ENCODE measurements around the gene ZNF467. TPM values are rescaled to one million over a fixed set of nuclear protein-coding genes. Genes with fewer than 3 reads are reported as not detected.

Gene ZNF467
- total RNA-seq, 1 donor from 2014 or later: 2.3 TPM

- H3K9me3 Mint-ChIP-seq: no peaks in the 10 kb centered on the region
- H3K27ac Mint-ChIP-seq (ENCODE audit: unreplicated experiment): no peak overlapping the region
- peaks cover 8% of the 10 kb centered on the region for H3K27me3 Mint-ChIP-seq (ENCODE audit: low read depth)
- H3K36me3 Mint-ChIP-seq (ENCODE audit: low read depth): peaks cover 3% of the 10 kb centered on the region
- DNase-seq (ENCODE audit: low read depth, low spot score): no peak
- TF ChIP-seq, protein P1, sequence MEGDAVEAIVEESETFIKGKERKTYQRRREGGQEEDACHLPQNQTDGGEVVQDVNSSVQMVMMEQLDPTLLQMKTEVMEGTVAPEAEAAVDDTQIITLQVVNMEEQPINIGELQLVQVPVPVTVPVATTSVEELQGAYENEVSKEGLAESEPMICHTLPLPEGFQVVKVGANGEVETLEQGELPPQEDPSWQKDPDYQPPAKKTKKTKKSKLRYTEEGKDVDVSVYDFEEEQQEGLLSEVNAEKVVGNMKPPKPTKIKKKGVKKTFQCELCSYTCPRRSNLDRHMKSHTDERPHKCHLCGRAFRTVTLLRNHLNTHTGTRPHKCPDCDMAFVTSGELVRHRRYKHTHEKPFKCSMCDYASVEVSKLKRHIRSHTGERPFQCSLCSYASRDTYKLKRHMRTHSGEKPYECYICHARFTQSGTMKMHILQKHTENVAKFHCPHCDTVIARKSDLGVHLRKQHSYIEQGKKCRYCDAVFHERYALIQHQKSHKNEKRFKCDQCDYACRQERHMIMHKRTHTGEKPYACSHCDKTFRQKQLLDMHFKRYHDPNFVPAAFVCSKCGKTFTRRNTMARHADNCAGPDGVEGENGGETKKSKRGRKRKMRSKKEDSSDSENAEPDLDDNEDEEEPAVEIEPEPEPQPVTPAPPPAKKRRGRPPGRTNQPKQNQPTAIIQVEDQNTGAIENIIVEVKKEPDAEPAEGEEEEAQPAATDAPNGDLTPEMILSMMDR (conservative IDR thresholded peaks at IDR 0.05): no peak
- no peaks in the 10 kb centered on the region for H3K4me1 Mint-ChIP-seq
- no peak overlapping the region for H3K4me3 Mint-ChIP-seq
Measured at GRCh38 chr7:149731207-149731955, 42.0 kb downstream of the ZNF467 start.

GRCh38 chr7:149729983-149730801, 43.2 kb downstream of the ZNF467 start:
- Mint-ChIP-seq H3K4me3 (no peak overlapping the region), H3K9me3 (no peaks in the 10 kb centered on the region), H3K27ac (ENCODE audit: unreplicated experiment) (no peak overlapping the region), H3K27me3 (ENCODE audit: low read depth) (no peaks in the 10 kb centered on the region), H3K4me1 (no peaks in the 10 kb centered on the region), H3K36me3 (ENCODE audit: low read depth) (peaks cover 3% of the 10 kb centered on the region)
- TF ChIP-seq, protein P1 (conservative IDR thresholded peaks at IDR 0.05): no peak
- no peak for DNase-seq (ENCODE audit: low read depth, low spot score)

DNA sequence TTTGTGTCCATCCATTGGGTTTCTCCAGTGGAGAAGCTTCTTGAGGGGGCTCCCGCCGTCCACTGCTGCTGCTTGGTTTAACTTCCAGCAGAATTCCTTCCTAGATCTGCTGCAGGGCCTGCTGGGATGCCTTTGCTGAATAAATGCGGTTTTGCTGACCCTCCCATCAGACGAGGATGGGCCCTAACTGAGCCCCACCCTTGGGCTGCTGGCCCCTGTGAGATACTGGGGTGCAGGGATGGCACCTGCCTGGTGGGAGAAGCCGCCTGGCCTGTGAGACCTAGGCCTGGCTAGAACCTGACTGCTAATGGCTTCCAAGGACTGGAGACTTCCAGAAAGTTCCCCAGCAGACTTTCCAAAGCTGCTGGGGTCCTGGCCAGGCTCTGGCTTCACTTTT, 43.8 kb downstream of the ZNF467 start:
- H3K27me3 Mint-ChIP-seq (ENCODE audit: low read depth): no peaks in the 10 kb centered on the region
- no peaks in the 10 kb centered on the region for H3K4me1 Mint-ChIP-seq
- H3K9me3 Mint-ChIP-seq: no peaks in the 10 kb centered on the region
- H3K36me3 Mint-ChIP-seq (ENCODE audit: low read depth): peaks cover 3% of the 10 kb centered on the region
- no peak overlapping the region for H3K27ac Mint-ChIP-seq (ENCODE audit: unreplicated experiment)
- no peak for DNase-seq (ENCODE audit: low read depth, low spot score)
- H3K4me3 Mint-ChIP-seq: no peak overlapping the region
- TF ChIP-seq, protein P1 (conservative IDR thresholded peaks at IDR 0.05): no peak

DNA sequence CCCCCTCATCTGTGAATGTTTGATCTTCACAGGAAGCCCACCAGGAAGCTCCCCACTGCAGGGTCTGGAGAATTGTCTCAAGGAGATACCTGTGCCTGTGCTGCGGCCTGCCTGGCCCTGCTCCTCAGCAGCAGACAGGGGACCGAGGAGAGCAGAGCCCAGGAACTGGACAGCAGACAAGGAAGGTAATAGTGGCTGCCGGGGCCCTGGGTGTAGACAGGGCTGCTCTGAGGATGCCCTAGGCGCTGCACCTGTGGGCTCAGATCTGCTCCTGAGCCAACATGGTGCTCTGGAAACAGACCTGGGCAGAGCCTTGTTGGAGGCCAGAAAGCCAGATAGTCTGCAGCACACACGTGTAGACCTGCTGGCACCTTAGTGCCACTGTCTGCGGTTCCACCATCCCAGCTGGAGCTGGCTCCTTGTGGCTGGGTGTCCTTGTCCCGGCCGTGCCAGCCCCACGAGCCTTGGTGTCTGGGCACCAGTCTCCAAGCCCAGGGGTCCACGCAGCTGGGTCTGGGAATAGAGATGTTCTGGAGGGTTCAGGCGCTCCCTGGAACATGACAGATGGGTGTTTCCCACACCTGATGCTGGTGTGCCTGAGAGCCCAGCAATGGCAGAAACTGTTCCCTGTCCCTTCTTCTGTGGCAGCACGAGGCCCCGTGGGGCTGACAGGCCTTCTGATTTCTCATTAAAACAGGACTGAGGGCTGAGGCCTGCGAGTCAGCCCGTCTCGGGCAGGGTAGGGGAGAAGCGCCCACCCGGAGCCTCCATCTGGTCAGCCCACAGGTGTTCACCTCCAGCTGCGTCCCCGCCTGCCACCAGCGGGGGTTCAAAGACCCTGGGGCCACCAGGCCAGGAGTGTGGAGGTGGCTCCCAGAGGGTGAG, 44.7 kb downstream of the ZNF467 start:
- no peaks in the 10 kb centered on the region for H3K9me3 Mint-ChIP-seq
- H3K27ac Mint-ChIP-seq (ENCODE audit: unreplicated experiment): no peak overlapping the region
- no peaks in the 10 kb centered on the region for H3K4me1 Mint-ChIP-seq
- TF ChIP-seq, protein P1 (conservative IDR thresholded peaks at IDR 0.05): no peak
- H3K27me3 Mint-ChIP-seq (ENCODE audit: low read depth): no peaks in the 10 kb centered on the region
- DNase-seq (ENCODE audit: low read depth, low spot score): no peak
- peaks cover 3% of the 10 kb centered on the region for H3K36me3 Mint-ChIP-seq (ENCODE audit: low read depth)
- no peak overlapping the region for H3K4me3 Mint-ChIP-seq

DNA sequence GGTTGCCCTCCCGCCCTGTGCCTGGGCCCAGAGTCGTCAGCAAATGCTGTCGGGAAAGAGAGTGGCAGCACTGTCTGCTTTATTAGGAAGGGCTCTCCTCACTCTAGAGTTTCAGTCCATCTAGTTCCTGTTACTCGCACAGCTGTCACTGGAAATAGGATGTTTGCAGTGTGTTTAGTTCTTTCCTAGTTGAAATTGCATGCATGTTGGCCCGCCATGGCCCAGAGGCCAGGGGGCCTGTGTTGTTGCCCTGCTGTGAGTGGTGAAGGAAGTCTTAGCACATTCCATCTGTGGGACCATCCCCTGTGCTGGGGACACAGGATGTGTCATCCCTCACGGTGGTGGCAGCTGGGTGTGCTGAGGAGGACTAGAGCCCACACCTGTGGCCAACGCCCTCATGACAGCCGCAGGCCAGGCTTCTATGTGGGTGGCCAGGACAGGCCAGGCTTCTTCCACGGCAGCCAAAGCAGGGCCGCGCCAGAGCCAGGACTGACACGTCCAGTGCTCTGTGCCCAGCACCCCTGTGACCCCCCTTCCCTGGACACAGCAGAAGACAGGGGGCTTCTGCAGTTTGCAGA, 45.4 kb downstream of the ZNF467 start:
- Mint-ChIP-seq H3K9me3 (no peaks in the 10 kb centered on the region), H3K27me3 (ENCODE audit: low read depth) (no peaks in the 10 kb centered on the region), H3K4me3 (no peak overlapping the region), H3K36me3 (ENCODE audit: low read depth) (peaks cover 3% of the 10 kb centered on the region), H3K27ac (ENCODE audit: unreplicated experiment) (no peak overlapping the region), H3K4me1 (no peaks in the 10 kb centered on the region)
- TF ChIP-seq, protein P1 (conservative IDR thresholded peaks at IDR 0.05): no peak
- no peak for DNase-seq (ENCODE audit: low read depth, low spot score)

Measured in neural crest cell (in vitro differentiated cells).